Fibroblast of pulmonary artery (primary cell): ENCODE measurements around the gene RRAD.

ENCODE experiments used
- DNase-seq: peaks from one replicate; pipeline ENCODE4 v3.0.0-alpha.2; 2010; ENCODE audit warnings: low read depth
- H3K4me3 ChIP-seq: replicated peaks from 2 replicates; pipeline ENCODE4 v1.5.1; 2011; ENCODE audit warnings: low read depth, mild to moderate bottlenecking, control low read depth, low read length, moderate library complexity
- CTCF ChIP-seq: IDR thresholded peaks from 2 replicates; pipeline ENCODE4 v1.5.1; 2011; ENCODE audit warnings: mild to moderate bottlenecking, control low read depth, low read length, inconsistent platforms; ENCODE audit errors: missing control alignments

RRAD gene

DNA sequence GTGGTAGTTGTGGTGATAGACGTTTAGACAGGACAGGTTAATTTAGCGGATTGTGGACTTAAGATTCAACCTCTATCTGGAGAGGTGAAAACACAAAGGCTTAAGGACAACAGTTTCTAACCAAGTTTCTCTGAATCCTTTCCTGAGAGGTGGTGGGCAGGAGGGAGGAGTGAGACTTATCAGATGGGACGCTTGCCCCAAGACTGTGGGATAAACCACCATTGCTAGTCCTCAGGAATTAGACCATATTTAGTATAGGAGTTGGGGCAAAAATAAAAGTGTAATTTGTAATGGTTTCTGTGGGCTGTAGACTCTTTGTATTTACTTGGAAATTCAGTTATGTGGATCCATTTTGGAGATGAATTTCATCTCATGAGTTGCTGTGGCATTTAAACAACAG lies 38.4 kb downstream of the RRAD start:
- no peak for DNase-seq
- no peak for TF ChIP-seq CTCF
- no peak overlapping the region for H3K4me3 ChIP-seq

- H3K4me3 ChIP-seq, result no peak overlapping the region
- DNase-seq, result no peak
- no peak for TF ChIP-seq CTCF
These were observed 39.0 kb downstream of the RRAD start for GRCh38 chr16:66886321-66886720.

- no peak for TF ChIP-seq CTCF
- H3K4me3 ChIP-seq, result no peak overlapping the region
- no peak for DNase-seq
These were observed 39.8 kb downstream of the RRAD start for GRCh38 chr16:66885491-66885890.

DNA sequence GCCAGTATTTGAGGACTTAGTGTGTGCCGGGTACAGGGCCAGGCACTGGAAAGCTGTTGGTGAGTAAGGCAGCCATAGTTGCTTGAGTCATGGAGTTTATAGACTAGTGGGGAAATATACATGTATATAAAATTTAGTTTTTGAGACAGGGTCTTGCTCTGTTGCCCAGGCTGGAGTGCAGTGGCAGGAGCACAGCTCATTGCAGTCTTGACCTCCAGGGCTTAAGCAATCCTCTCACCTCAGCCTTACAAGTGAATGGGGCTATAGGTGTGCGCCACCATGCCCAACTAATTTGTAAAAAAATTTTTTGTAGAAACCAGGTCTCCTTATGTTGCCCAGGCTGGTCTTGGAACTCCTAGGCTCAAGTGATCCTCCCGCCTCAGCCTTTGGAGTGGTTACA lies 42.6 kb downstream of the RRAD start:
- no peak for DNase-seq
- no peak overlapping the region for H3K4me3 ChIP-seq
- no peak for TF ChIP-seq CTCF

DNA sequence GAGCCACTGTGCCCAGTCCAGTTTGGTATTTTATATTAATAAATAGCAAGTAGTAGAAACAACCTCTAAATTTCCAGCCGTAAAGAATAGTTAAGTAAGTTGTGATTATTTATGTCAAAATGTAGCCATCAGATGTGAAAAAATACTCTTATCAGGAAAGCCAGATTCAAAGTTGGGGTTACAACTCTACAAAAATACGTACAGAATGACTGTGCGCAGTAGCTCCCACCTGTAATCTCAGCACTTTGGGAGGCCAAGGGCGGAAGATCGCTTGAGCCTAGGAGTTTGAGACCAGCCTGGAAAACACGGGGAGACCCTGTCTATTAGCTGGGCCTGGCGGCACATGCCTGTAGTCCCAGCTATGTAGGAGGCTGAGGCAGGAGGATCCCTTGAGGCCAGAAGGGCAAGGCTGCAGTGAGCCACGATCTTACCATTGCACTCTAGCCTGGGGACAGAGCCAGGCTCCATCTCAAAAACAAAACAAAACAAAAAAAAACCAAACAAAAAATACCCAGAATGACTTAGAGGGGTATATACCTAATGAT lies 43.3 kb downstream of the RRAD start:
- no peak overlapping the region for H3K4me3 ChIP-seq
- no peak for DNase-seq
- TF ChIP-seq CTCF, result no peak

DNA sequence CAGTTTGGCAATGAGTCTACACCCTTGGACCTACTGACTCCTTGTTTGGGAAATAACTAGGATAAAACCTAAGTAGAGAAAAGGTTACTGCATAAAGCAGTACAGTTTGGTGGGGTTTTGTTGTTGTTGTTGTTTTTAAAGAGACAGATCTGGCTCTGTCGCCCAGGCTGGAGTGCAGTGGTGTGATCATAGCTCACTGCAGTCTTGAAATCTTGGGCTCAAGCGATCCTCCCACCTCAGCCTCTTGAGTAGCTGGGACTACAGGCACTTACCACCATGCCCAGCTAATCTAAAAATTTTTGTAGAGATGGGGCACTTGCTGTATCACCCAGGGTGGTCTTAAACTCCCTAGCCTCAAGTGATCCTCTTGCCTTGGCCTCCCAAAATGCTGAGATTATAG lies 43.8 kb downstream of the RRAD start:
- no peak for TF ChIP-seq CTCF
- no peak for DNase-seq
- H3K4me3 ChIP-seq, result peak overlapping the region; percentile 90

GRCh38 chr16:66881014-66881417 lies 44.3 kb downstream of the RRAD start:
- TF ChIP-seq CTCF, result no peak
- H3K4me3 ChIP-seq, result peak overlapping the region; percentile 90
- DNase-seq, result no peak
